ENCODE results near the gene COTL1. TPM values are rescaled to one million over a fixed set of nuclear protein-coding genes. Genes with fewer than 3 reads are reported as not detected.
A peak's percentile ranks its signal among the peaks of the same experiment; 100 is the strongest.

Gene COTL1
- total RNA-seq, 1 experiment from 2014 or later, result 102 TPM

- H3K27ac Mint-ChIP-seq, result no peak overlapping the region; the same call in 1 of the 2 replicates
- TF ChIP-seq KAT7 (CRISPR knock-in tag; IDR thresholded peaks at IDR 0.05; ENCODE audit: borderline replicate concordance) (no peak), ESRRA (CRISPR knock-in tag; IDR thresholded peaks at IDR 0.05; ENCODE audit: borderline replicate concordance) (no peak), NR3C1 (CRISPR knock-in tag; conservative IDR thresholded peaks at IDR 0.05; ENCODE audit: low read depth) (no peak)
- TF ChIP-seq, protein P1, sequence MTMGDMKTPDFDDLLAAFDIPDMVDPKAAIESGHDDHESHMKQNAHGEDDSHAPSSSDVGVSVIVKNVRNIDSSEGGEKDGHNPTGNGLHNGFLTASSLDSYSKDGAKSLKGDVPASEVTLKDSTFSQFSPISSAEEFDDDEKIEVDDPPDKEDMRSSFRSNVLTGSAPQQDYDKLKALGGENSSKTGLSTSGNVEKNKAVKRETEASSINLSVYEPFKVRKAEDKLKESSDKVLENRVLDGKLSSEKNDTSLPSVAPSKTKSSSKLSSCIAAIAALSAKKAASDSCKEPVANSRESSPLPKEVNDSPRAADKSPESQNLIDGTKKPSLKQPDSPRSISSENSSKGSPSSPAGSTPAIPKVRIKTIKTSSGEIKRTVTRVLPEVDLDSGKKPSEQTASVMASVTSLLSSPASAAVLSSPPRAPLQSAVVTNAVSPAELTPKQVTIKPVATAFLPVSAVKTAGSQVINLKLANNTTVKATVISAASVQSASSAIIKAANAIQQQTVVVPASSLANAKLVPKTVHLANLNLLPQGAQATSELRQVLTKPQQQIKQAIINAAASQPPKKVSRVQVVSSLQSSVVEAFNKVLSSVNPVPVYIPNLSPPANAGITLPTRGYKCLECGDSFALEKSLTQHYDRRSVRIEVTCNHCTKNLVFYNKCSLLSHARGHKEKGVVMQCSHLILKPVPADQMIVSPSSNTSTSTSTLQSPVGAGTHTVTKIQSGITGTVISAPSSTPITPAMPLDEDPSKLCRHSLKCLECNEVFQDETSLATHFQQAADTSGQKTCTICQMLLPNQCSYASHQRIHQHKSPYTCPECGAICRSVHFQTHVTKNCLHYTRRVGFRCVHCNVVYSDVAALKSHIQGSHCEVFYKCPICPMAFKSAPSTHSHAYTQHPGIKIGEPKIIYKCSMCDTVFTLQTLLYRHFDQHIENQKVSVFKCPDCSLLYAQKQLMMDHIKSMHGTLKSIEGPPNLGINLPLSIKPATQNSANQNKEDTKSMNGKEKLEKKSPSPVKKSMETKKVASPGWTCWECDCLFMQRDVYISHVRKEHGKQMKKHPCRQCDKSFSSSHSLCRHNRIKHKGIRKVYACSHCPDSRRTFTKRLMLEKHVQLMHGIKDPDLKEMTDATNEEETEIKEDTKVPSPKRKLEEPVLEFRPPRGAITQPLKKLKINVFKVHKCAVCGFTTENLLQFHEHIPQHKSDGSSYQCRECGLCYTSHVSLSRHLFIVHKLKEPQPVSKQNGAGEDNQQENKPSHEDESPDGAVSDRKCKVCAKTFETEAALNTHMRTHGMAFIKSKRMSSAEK (CRISPR knock-in tag; IDR thresholded peaks at IDR 0.05; ENCODE audit: borderline replicate concordance), result no peak
- ChIA-PET POLR2A (no interaction called here), CTCF (no interaction called here)
- no peak for DNase-seq (ENCODE audit: low spot score)
- peaks cover 2% of the 10 kb centered on the region for H3K9me3 Mint-ChIP-seq
- no peaks in the 10 kb centered on the region for H3K36me3 Mint-ChIP-seq
- peaks cover 37% of the 10 kb centered on the region for H3K4me1 Mint-ChIP-seq
- no peak overlapping the region for H3K4me3 Mint-ChIP-seq
- no peak for ATAC-seq
- peaks cover 1% of the 10 kb centered on the region; the same call in 1 of the 2 replicates for H3K27me3 Mint-ChIP-seq (ENCODE audit: low read depth)
Observed at GRCh38 chr16:84535408-84535807, 82.5 kb downstream of the COTL1 start.

DNA sequence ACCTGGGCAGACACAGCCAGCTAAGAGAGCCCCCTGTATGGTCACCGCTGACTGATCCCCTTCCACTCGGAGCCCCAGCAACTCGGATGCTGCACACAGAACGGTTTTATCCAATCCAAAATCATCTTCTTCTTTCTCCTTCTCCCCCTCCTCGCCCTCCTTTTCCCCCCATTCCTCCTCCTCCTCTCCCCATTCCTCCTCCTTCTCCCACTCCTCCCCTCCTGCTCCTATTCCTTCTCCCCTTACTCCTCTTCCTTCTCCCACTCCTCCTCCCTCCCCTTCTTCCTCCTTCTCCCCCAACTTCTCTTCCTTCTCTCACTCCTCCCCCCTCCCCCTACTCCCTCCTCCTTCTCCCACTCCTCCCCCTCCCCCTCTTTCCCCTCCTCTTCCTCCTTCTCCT, 83.1 kb downstream of the COTL1 start:
- DNase-seq (ENCODE audit: low spot score) (no peak), ATAC-seq (no peak)
- H3K27ac Mint-ChIP-seq, result no peak overlapping the region
- H3K36me3 Mint-ChIP-seq, result no peaks in the 10 kb centered on the region
- TF ChIP-seq RORB (CRISPR knock-in tag; IDR thresholded peaks at IDR 0.05) (no peak), ZNF416 (CRISPR knock-in tag; IDR thresholded peaks at IDR 0.05) (no peak), ZNF263 (CRISPR knock-in tag; IDR thresholded peaks at IDR 0.05; ENCODE audit: low read depth) (peak; percentile 63; the same call in 1 of the 2 replicates), ZNF396 (CRISPR knock-in tag; IDR thresholded peaks at IDR 0.05; ENCODE audit: borderline replicate concordance) (no peak), E2F1 (CRISPR knock-in tag; IDR thresholded peaks at IDR 0.05) (no peak), TEAD1 (CRISPR knock-in tag; IDR thresholded peaks at IDR 0.05) (no peak), ZNF425 (CRISPR knock-in tag; conservative IDR thresholded peaks at IDR 0.05) (no peak)
- TF ChIP-seq, protein P1 (CRISPR knock-in tag; IDR thresholded peaks at IDR 0.05; ENCODE audit: borderline replicate concordance), result no peak
- TF ChIP-seq, protein P2, sequence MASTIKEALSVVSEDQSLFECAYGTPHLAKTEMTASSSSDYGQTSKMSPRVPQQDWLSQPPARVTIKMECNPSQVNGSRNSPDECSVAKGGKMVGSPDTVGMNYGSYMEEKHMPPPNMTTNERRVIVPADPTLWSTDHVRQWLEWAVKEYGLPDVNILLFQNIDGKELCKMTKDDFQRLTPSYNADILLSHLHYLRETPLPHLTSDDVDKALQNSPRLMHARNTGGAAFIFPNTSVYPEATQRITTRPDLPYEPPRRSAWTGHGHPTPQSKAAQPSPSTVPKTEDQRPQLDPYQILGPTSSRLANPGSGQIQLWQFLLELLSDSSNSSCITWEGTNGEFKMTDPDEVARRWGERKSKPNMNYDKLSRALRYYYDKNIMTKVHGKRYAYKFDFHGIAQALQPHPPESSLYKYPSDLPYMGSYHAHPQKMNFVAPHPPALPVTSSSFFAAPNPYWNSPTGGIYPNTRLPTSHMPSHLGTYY (CRISPR knock-in tag; IDR thresholded peaks at IDR 0.05), result no peak
- POLR2A ChIA-PET, result no interaction called here
- peaks cover 8% of the 10 kb centered on the region for H3K9me3 Mint-ChIP-seq
- no peak overlapping the region for H3K4me3 Mint-ChIP-seq
- H3K27me3 Mint-ChIP-seq (ENCODE audit: low read depth), result peaks cover 4% of the 10 kb centered on the region; the same call in 1 of the 2 replicates
- peaks cover 37% of the 10 kb centered on the region for H3K4me1 Mint-ChIP-seq
- CTCF ChIA-PET, result no interaction called here

Data from WTC11 (cell line).